HepG2 (cell line): Measurements from ENCODE around the gene CUEDC2. TPM values are rescaled to one million over a fixed set of nuclear protein-coding genes. Genes with fewer than 3 reads are reported as not detected.

Experiments
- ATAC-seq: fragments of 200-7000 bp; cut with Tn5 transposase; 3 replicates; pipeline ENCODE4 v1.9.1; 2020; ENCODE audit warnings: mild to moderate bottlenecking, moderate library complexity
- BruUV-seq: library from RNA; stranded (reverse); fragments of 400-500 nt; replicated peaks from 2 replicates; lab custom pipeline; 2021; lab: Mats Ljungman, UMichigan
- CTCF ChIA-PET: fragments of 300-600 bp; formaldehyde crosslinking; extraction: SDS; loops from one replicate; lab custom pipeline; 2021; ENCODE audit warnings: low total read pairs, inconsistent platforms, low intra/inter-chr PET ratio; lab: Yijun Ruan, JAX
- POLR2A ChIA-PET: fragments of 350-600 bp; sonication (Branson Sonifier 250); formaldehyde crosslinking; loops from one replicate; lab custom pipeline; 2020; ENCODE audit warnings: antibody characterized with exemption, inconsistent platforms; lab: Yijun Ruan, JAX
- DNase-seq: peaks from one replicate; pipeline ENCODE4 v3.0.0-alpha.2; 2015; ENCODE audit warnings: low spot score
- FAIRE-seq: peaks from 3 replicates; lab custom pipeline; 2011; peaks lifted over from hg19 to GRCh38; lab: Jason Lieb, UNC
- H2AFZ ChIP-seq: one replicate; pipeline ENCODE4 v1.6.1; 2011; ENCODE audit warnings: low read length, inconsistent platforms
- H3K27ac ChIP-seq: fragments of 300-600 bp; 3 replicates; pipeline ENCODE4 v1.8.0; 2011; ENCODE audit warnings: mixed run types, mild to moderate bottlenecking, mixed read lengths, low read length, inconsistent platforms; ENCODE audit not compliant: insufficient read depth; ENCODE audit errors: extremely low read length
- H3K27me3 ChIP-seq, 2 experiments: fragments of 200-600 bp in 1 of 2; 2 replicates in 1 of 2; 3 replicates in 1 of 2; pipeline versions ENCODE4 v1.6.0 to v1.8.0; 2011; ENCODE audit warnings: low read length in 2 of 2, mild to moderate bottlenecking in 2 of 2, moderate library complexity in 2 of 2, inconsistent platforms in 1 of 2; ENCODE audit not compliant: insufficient read depth in 2 of 2, control insufficient read depth in 1 of 2
- H3K36me3 ChIP-seq, 2 experiments: fragments of 200-600 bp in 1 of 2; replicated peaks in 1 of 2; 2 replicates in 1 of 2; 3 replicates in 1 of 2; pipeline versions ENCODE4 v1.5.1 to v1.8.0; 2011; ENCODE audit warnings: low read length in 2 of 2, inconsistent platforms in 1 of 2; ENCODE audit not compliant: insufficient read depth in 2 of 2, control insufficient read depth in 1 of 2
- H3K4me1 ChIP-seq: 2 replicates; pipeline ENCODE4 v1.5.1; 2012; ENCODE audit warnings: low read length, inconsistent platforms; ENCODE audit not compliant: insufficient read depth
- H3K4me2 ChIP-seq: 2 replicates; pipeline ENCODE4 v1.6.0; 2011; ENCODE audit warnings: low read depth, low read length, inconsistent platforms
- H3K4me3 ChIP-seq, 3 experiments: fragments of 200-600 bp in 1 of 3; sonication (generic), shearing (Covaris generic) in 1 of 3; replicated peaks in 1 of 3; 2 replicates each; pipeline ENCODE4 v1.5.1; 2011 to 2016; ENCODE audit warnings: low read length in 3 of 3, inconsistent platforms in 2 of 3, low read depth in 2 of 3, mild to moderate bottlenecking in 2 of 3, control low read depth in 1 of 3, mixed read lengths in 1 of 3; ENCODE audit not compliant: insufficient read depth in 1 of 3
- H3K79me2 ChIP-seq: one replicate; pipeline ENCODE4 v1.6.1; 2011; ENCODE audit warnings: low read length, inconsistent platforms; ENCODE audit not compliant: insufficient read depth
- H3K9ac ChIP-seq: 2 replicates; pipeline ENCODE4 v1.6.0; 2011; ENCODE audit warnings: mild to moderate bottlenecking, low read depth, low read length, inconsistent platforms; ENCODE audit not compliant: insufficient read depth
- H3K9me3 ChIP-seq: 2 replicates; pipeline ENCODE4 v1.5.1; 2012; ENCODE audit warnings: mild to moderate bottlenecking, low read length
- H4K20me1 ChIP-seq: 2 replicates; pipeline ENCODE4 v1.6.0; 2011; ENCODE audit warnings: inconsistent platforms, mild to moderate bottlenecking, low read length, moderate library complexity; ENCODE audit not compliant: insufficient read depth
- BRD4 ChIP-seq: sonication (generic); formaldehyde crosslinking; IDR thresholded peaks from 2 replicates; pipeline ENCODE4 v1.4.0; 2020; ENCODE audit warnings: missing genetic modification reagents
- HOXA9 ChIP-seq: sonication (generic); formaldehyde crosslinking; IDR thresholded peaks from 2 replicates; pipeline ENCODE4 v1.8.1; 2022; ENCODE audit warnings: missing genetic modification reagents, mild to moderate bottlenecking, moderate library complexity, borderline replicate concordance
- KLF13 ChIP-seq: sonication (generic); formaldehyde crosslinking; IDR thresholded peaks from 2 replicates; pipeline ENCODE4 v1.4.0; 2020; ENCODE audit warnings: mild to moderate bottlenecking, missing genetic modification reagents
- MTA1 ChIP-seq: sonication (generic); formaldehyde crosslinking; IDR thresholded peaks from 2 replicates; pipeline ENCODE4 v1.4.0; 2020; ENCODE audit warnings: missing genetic modification reagents, mild to moderate bottlenecking, borderline replicate concordance
- NFE2 ChIP-seq: sonication (generic); formaldehyde crosslinking; IDR thresholded peaks from 2 replicates; pipeline ENCODE4 v1.4.0; 2020; ENCODE audit warnings: missing genetic modification reagents
- ZBTB3 ChIP-seq: sonication (generic); formaldehyde crosslinking; IDR thresholded peaks from 2 replicates; pipeline ENCODE4 v1.4.0; 2020; ENCODE audit warnings: low read depth, mild to moderate bottlenecking, moderate library complexity, missing genetic modification reagents, borderline replicate concordance
- ZNF292 ChIP-seq: sonication (generic); formaldehyde crosslinking; IDR thresholded peaks from 2 replicates; pipeline ENCODE4 v1.8.1; 2022; ENCODE audit warnings: mild to moderate bottlenecking, low read depth, missing genetic modification reagents, borderline replicate concordance
- ZNF850 ChIP-seq: sonication (generic); formaldehyde crosslinking; conservative IDR thresholded peaks from 2 replicates; pipeline ENCODE4 v1.9.0; 2021; ENCODE audit warnings: mild to moderate bottlenecking, missing genetic modification reagents
- ZNF891 ChIP-seq: sonication (generic); formaldehyde crosslinking; IDR thresholded peaks from 2 replicates; pipeline ENCODE4 v1.5.0; 2020; ENCODE audit warnings: mild to moderate bottlenecking, missing genetic modification reagents
- WGBS: methylation state at CpG from one replicate; pipeline ENCODE4 v1.1.6; 2017; ENCODE audit warnings: low lambda C conversion rate; 5-methylcytosine and 5-hydroxymethylcytosine counted together
- in situ Hi-C: cut with HindIII; loops from 2 replicates; pipeline ENCODE4 v1.10.0; 2017; ENCODE audit warnings: low pct_unique_long_range_greater_than_20kb; ENCODE audit not compliant: extremely low pct_ligation_motif_present
- intact Hi-C: fragments of 100-400 bp; cut with micrococcal nuclease; formaldehyde crosslinking; loops from one replicate; pipeline ENCODE4 v1.10.0; 2022; ENCODE audit not compliant: unreplicated experiment
- polyA plus RNA-seq, 8 experiments: library from polyadenylated mRNA; depleted of rRNA in 3 of 8; stranded (reverse) in 7 of 8; unstranded in 1 of 8; fragments of >200 nt; fragmentation: Illumina TruSeq in 4 of 8; extraction: Trizol in 4 of 8; gene quantifications; 2 replicates each; pipeline versions ENCODE4 v1.2.1 to v1.2.3, GENCODE V29; 2011 to 2016; ENCODE audit warnings: low read depth in 4 of 8, missing spikeins in 1 of 8, mixed read lengths in 1 of 8; ENCODE audit not compliant: insufficient read depth in 1 of 8
- total RNA-seq, 5 experiments: library from RNA; depleted of rRNA; stranded (reverse); fragments of >200 nt; fragmentation: Illumina TruSeq; extraction: Trizol; gene quantifications; 2 replicates each; pipeline ENCODE4 v1.2.3, GENCODE V29; 2016; ENCODE audit warnings: low read depth in 1 of 5
- TF ChIP-seq, protein P1 (sequence below): IDR thresholded peaks from 2 replicates; pipeline ENCODE4 v1.6.1; 2016; ENCODE audit warnings: low read depth
- TF ChIP-seq, protein P2 (sequence below): sonication (generic); formaldehyde crosslinking; IDR thresholded peaks from one replicate; pipeline ENCODE4 v1.5.1; 2020; ENCODE audit warnings: mild to moderate bottlenecking, missing genetic modification reagents; ENCODE audit errors: not compliant biosample characterization
- TF ChIP-seq, protein P3 (sequence below): sonication (generic); formaldehyde crosslinking; IDR thresholded peaks from 2 replicates; pipeline ENCODE4 v1.5.0; 2020; ENCODE audit warnings: missing genetic modification reagents, mild to moderate bottlenecking, borderline replicate concordance
- TF ChIP-seq, protein P4 (sequence below): IDR thresholded peaks from 2 replicates; pipeline ENCODE4 v1.6.1; 2016; ENCODE audit warnings: missing compliant biosample characterization, missing genetic modification reagents, borderline replicate concordance

CUEDC2 gene
- total and polyA plus RNA-seq, 2 of the 13 experiments (the other 11 are each of a cell fraction or from before 2014, with no cell fraction given): 13.1 to 18.4 TPM

DNA sequence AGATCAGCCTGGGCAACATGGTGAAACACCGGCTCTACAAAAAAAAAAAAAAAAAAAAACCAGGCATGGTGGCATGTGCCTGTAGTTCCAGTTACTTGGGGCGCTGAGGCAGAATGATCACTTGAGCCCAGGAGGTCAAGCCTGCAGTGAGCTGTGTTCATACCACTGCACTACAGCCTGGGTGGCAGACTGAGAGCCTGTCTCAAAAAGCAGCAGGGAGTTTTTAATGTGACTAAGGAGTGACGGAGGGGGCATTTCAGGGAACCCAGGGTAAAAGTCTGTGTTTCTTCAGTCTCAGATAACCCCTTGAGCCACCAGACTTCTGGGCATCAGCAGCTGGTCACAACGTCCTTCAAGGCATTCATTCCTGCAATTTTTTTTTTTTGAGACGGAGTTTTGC lies 21.1 kb upstream of the CUEDC2 start:
- CTCF ChIA-PET: no interaction called here
- Histone ChIP-seq H4K20me1 (no peaks in the 10 kb centered on the region), H3K36me3 (peaks cover 2 to 4% of the 10 kb centered on the region in 2 experiments; a peak in 3 of 5 replicates), H3K27ac (no peak overlapping the region), H3K4me1 (peaks cover 32% of the 10 kb centered on the region), H3K79me2 (peaks cover 7% of the 10 kb centered on the region), H3K4me2 (no peak overlapping the region), H3K4me3 (no peak overlapping the region), H3K27me3 (no peaks in the 10 kb centered on the region; a peak in 1 of 5 replicates), H2AFZ (no peak overlapping the region), H3K9me3 (no peaks in the 10 kb centered on the region), H3K9ac (no peak overlapping the region)
- POLR2A ChIA-PET: interaction anchor here (0.6 to 6.2 kb wide), 3 partner anchors 8 to 209 kb away, joined by 3 to 112 read pairs (median 73); partner anchors contain the start of gene CUEDC2
- in situ Hi-C loops (no loop called here), intact Hi-C loops (no loop called here)
- DNase-seq (no peak), ATAC-seq (no peak), FAIRE-seq (no peak)
- BruUV-seq: no TSS peak
- 93% methylated on average over 5 of the region's 5 CpGs for WGBS
- TF ChIP-seq, protein P1, sequence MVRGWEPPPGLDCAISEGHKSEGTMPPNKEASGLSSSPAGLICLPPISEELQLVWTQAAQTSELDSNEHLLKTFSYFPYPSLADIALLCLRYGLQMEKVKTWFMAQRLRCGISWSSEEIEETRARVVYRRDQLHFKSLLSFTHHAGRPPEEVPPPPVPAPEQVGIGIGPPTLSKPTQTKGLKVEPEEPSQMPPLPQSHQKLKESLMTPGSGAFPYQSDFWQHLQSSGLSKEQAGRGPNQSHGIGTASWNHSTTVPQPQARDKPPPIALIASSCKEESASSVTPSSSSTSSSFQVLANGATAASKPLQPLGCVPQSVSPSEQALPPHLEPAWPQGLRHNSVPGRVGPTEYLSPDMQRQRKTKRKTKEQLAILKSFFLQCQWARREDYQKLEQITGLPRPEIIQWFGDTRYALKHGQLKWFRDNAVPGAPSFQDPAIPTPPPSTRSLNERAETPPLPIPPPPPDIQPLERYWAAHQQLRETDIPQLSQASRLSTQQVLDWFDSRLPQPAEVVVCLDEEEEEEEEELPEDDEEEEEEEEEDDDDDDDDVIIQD (CRISPR knock-in tag): no peak
- TF ChIP-seq KLF13 (CRISPR knock-in tag) (no peak), BRD4 (CRISPR knock-in tag) (no peak), ZNF850 (CRISPR knock-in tag) (no peak), NFE2 (CRISPR knock-in tag) (no peak), ZBTB3 (CRISPR knock-in tag) (no peak), ZNF891 (CRISPR knock-in tag) (no peak), HOXA9 (CRISPR knock-in tag) (no peak), ZNF292 (CRISPR knock-in tag) (no peak), MTA1 (CRISPR knock-in tag) (no peak)
- TF ChIP-seq, protein P2, sequence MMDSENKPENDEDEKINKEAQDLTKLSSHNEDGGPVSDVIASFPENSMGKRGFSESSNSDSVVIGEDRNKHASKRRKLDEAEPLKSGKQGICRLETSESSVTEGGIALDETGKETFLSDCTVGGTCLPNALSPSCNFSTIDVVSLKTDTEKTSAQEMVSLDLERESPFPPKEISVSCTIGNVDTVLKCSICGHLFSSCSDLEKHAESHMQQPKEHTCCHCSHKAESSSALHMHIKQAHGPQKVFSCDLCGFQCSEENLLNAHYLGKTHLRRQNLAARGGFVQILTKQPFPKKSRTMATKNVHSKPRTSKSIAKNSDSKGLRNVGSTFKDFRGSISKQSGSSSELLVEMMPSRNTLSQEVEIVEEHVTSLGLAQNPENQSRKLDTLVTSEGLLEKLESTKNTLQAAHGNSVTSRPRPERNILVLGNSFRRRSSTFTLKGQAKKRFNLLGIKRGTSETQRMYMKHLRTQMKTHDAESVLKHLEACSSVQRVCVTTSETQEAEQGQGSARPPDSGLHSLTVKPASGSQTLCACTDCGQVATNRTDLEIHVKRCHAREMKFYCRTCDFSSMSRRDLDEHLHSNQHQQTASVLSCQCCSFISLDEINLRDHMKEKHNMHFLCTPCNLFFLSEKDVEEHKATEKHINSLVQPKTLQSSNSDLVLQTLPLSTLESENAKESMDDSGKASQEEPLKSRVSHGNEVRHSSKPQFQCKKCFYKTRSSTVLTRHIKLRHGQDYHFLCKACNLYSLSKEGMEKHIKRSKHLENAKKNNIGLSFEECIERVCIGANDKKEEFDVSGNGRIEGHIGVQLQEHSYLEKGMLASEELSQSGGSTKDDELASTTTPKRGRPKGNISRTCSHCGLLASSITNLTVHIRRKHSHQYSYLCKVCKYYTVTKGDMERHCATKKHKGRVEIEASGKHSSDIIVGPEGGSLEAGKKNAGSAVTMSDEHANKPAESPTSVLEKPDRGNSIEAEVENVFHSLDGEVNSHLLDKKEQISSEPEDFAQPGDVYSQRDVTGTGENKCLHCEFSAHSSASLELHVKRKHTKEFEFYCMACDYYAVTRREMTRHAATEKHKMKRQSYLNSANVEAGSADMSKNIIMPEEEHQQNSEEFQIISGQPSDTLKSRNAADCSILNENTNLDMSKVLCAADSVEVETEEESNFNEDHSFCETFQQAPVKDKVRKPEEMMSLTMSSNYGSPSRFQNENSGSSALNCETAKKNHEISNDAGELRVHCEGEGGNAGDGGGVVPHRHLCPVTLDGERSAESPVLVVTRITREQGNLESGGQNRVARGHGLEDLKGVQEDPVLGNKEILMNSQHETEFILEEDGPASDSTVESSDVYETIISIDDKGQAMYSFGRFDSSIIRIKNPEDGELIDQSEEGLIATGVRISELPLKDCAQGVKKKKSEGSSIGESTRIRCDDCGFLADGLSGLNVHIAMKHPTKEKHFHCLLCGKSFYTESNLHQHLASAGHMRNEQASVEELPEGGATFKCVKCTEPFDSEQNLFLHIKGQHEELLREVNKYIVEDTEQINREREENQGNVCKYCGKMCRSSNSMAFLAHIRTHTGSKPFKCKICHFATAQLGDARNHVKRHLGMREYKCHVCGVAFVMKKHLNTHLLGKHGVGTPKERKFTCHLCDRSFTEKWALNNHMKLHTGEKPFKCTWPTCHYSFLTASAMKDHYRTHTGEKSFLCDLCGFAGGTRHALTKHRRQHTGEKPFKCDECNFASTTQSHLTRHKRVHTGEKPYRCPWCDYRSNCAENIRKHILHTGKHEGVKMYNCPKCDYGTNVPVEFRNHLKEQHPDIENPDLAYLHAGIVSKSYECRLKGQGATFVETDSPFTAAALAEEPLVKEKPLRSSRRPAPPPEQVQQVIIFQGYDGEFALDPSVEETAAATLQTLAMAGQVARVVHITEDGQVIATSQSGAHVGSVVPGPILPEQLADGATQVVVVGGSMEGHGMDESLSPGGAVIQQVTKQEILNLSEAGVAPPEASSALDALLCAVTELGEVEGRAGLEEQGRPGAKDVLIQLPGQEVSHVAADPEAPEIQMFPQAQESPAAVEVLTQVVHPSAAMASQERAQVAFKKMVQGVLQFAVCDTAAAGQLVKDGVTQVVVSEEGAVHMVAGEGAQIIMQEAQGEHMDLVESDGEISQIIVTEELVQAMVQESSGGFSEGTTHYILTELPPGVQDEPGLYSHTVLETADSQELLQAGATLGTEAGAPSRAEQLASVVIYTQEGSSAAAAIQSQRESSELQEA (CRISPR knock-in tag): no peak
- TF ChIP-seq, protein P3, sequence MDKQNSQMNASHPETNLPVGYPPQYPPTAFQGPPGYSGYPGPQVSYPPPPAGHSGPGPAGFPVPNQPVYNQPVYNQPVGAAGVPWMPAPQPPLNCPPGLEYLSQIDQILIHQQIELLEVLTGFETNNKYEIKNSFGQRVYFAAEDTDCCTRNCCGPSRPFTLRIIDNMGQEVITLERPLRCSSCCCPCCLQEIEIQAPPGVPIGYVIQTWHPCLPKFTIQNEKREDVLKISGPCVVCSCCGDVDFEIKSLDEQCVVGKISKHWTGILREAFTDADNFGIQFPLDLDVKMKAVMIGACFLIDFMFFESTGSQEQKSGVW: no peak
- TF ChIP-seq, protein P4, sequence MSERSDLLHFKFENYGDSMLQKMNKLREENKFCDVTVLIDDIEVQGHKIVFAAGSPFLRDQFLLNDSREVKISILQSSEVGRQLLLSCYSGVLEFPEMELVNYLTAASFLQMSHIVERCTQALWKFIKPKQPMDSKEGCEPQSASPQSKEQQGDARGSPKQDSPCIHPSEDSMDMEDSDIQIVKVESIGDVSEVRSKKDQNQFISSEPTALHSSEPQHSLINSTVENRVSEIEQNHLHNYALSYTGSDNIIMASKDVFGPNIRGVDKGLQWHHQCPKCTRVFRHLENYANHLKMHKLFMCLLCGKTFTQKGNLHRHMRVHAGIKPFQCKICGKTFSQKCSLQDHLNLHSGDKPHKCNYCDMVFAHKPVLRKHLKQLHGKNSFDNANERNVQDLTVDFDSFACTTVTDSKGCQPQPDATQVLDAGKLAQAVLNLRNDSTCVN (CRISPR knock-in tag): no peak
